CD4-positive, alpha-beta T cell (primary cell): Measurements from ENCODE around the gene MCF2L2. TPM values are rescaled to one million over a fixed set of nuclear protein-coding genes. Genes with fewer than 3 reads are reported as not detected.
A peak's percentile ranks its signal among the peaks of the same experiment; 100 is the strongest.

Experiments
- ATAC-seq: fragments of 200-7000 bp; cut with Tn5 transposase; one replicate; pipeline ENCODE4 v1.10.0; 2022; ENCODE audit warnings: mild to moderate bottlenecking; ENCODE audit not compliant: poor library complexity
- CTCF ChIA-PET: fragments of 350-600 bp; sonication (Branson Sonifier 250); formaldehyde crosslinking; loops from one replicate; lab custom pipeline; 2021; ENCODE audit warnings: antibody characterized with exemption, inconsistent platforms; lab: Charles Lee
- POLR2A ChIA-PET: fragments of 350-600 bp; sonication (Branson Sonifier 250); formaldehyde crosslinking; loops from one replicate; lab custom pipeline; 2021; ENCODE audit warnings: antibody characterized with exemption, inconsistent platforms; lab: Charles Lee
- DNase-seq, 14 experiments: peaks; one replicate each; pipeline ENCODE4 v3.0.0-alpha.2; 2013 to 2020; ENCODE audit warnings: mixed read lengths in 2 of 14
- H3K27ac ChIP-seq, 2 donors: one replicate each; pipeline versions ENCODE4 v1.5.1 to v1.7.0; 2013; ENCODE audit warnings: low read length in 2 of 2, low read depth in 1 of 2, mild to moderate bottlenecking in 1 of 2
- H3K27me3 ChIP-seq, 2 experiments: 1 replicate in 1 of 2; 2 replicates in 1 of 2; pipeline versions ENCODE4 v1.6.1 to v1.7.0; 2013; ENCODE audit warnings: low read length in 2 of 2, control low read depth in 1 of 2, mild to moderate bottlenecking in 1 of 2, moderate library complexity in 1 of 2; ENCODE audit not compliant: insufficient read depth in 2 of 2, control insufficient read depth in 1 of 2
- H3K36me3 ChIP-seq: one replicate; pipeline ENCODE4 v1.6.1; 2013; ENCODE audit warnings: low read length, control low read depth; ENCODE audit not compliant: insufficient read depth
- H3K4me1 ChIP-seq: one replicate; pipeline ENCODE4 v1.6.1; 2013; ENCODE audit warnings: low read length, control low read depth; ENCODE audit not compliant: insufficient read depth
- H3K4me3 ChIP-seq: one replicate; pipeline ENCODE4 v1.5.1; 2013; ENCODE audit warnings: mild to moderate bottlenecking, low read length, moderate library complexity
- H3K9me3 ChIP-seq, 2 experiments: 1 replicate in 1 of 2; 2 replicates in 1 of 2; pipeline versions ENCODE4 v1.6.1 to v1.7.0; 2013; ENCODE audit warnings: low read length in 2 of 2, mild to moderate bottlenecking in 2 of 2, control low read depth in 1 of 2, moderate library complexity in 1 of 2; ENCODE audit not compliant: control insufficient read depth in 1 of 2, insufficient read depth in 1 of 2
- H3K27ac Mint-ChIP-seq: one replicate; pipeline ENCODE4 v1.8.0; 2020; ENCODE audit warnings: mixed read lengths
- H3K27me3 Mint-ChIP-seq: one replicate; pipeline ENCODE4 v1.8.0; 2021; ENCODE audit warnings: mixed read lengths
- H3K36me3 Mint-ChIP-seq: one replicate; pipeline ENCODE4 v1.8.0; 2021; ENCODE audit warnings: low read depth, mixed read lengths
- H3K4me1 Mint-ChIP-seq: one replicate; pipeline ENCODE4 v1.8.0; 2021; ENCODE audit warnings: low read depth, mixed read lengths
- H3K4me3 Mint-ChIP-seq: one replicate; pipeline ENCODE4 v1.8.0; 2020; ENCODE audit warnings: mild to moderate bottlenecking, mixed read lengths
- H3K9me3 Mint-ChIP-seq: one replicate; pipeline ENCODE4 v1.8.0; 2020; ENCODE audit warnings: mixed read lengths
- CTCF ChIP-seq: fragments of 200-600 bp; IDR thresholded peaks from one replicate; pipeline ENCODE4 v1.8.0; 2022; ENCODE audit warnings: antibody characterized with exemption, mild to moderate bottlenecking
- intact Hi-C, 2 experiments: fragments of 100-400 bp; cut with DNase I in 1 of 2; cut with micrococcal nuclease in 1 of 2; formaldehyde crosslinking; loops; one replicate each; pipeline versions ENCODE4 v1.15.1 to v1.9.0; 2023 to 2025; cut with DNase I, micrococcal nuclease
- total RNA-seq, 174 experiments: library from RNA in 2 of 174; stranded (reverse) in 2 of 174; gene quantifications; one replicate each; pipeline ENCODE4 v1.2.3 and lab custom pipeline; 2021 to 2026

The MCF2L2 gene
- total RNA-seq, 2 experiments from 2014 or later = 3.8 to 4.1 TPM

GRCh38 chr3:183253528-183254486 is 174.6 kb downstream of the MCF2L2 start:
- H3K27ac ChIP-seq = no peak overlapping the region
- H3K27ac Mint-ChIP-seq = no peak overlapping the region

GRCh38 chr3:183252973-183253527 is 175.4 kb downstream of the MCF2L2 start, which contains the start of gene B3GNT5:
B3GNT5 (plus strand) TSS chr3:183253253; CDS start chr3:183269799, 16,546 bp downstream.
- intact Hi-C loops = loop anchor here in 1 of 2 experiments (5.0 kb wide), 1 partner anchor 34 kb away; no protein-coding TSS in a partner anchor
- POLR2A ChIA-PET = interaction anchor here (1.7 kb wide), 1 partner anchor 33 kb away, joined by 5 read pairs; no protein-coding TSS in a partner anchor
- Histone ChIP-seq H3K27ac (no peak within 1 kb of the TSS), H3K4me3 (peak within 1 kb of the TSS; percentile 66), H3K9me3 (peaks cover 0 to 8% of the 10 kb centered on the region in 2 experiments), H3K27me3 (peaks cover 16 to 19% of the 10 kb centered on the region in 2 experiments), H3K36me3 (no peaks in the 10 kb centered on the region), H3K4me1 (peaks cover 16% of the 10 kb centered on the region)
- CTCF ChIA-PET = interaction anchor here (2.4 kb wide), 1 partner anchor 129 kb away, joined by 7 read pairs; no protein-coding TSS in a partner anchor
- DNase-seq (peak in 5 of 14 experiments; percentile 25 to 53 (median 49)), ATAC-seq (peak; percentile 40)
- peak within 1 kb of the TSS; percentile 83 for H3K4me3 Mint-ChIP-seq
- H3K36me3 Mint-ChIP-seq = no peaks in the 10 kb centered on the region
- H3K27me3 Mint-ChIP-seq = peaks cover 44% of the 10 kb centered on the region
- no peak for TF ChIP-seq CTCF
- no peak within 1 kb of the TSS for H3K27ac Mint-ChIP-seq
- H3K4me1 Mint-ChIP-seq = peaks cover 9% of the 10 kb centered on the region
- H3K9me3 Mint-ChIP-seq = no peaks in the 10 kb centered on the region

More at GRCh38 chr3:183253528-183254486, 174.6 kb downstream of the MCF2L2 start:
- Mint-ChIP-seq H3K4me1 (peaks cover 9% of the 10 kb centered on the region), H3K4me3 (peak overlapping the region; percentile 65), H3K36me3 (no peaks in the 10 kb centered on the region), H3K27me3 (peaks cover 50% of the 10 kb centered on the region), H3K9me3 (no peaks in the 10 kb centered on the region)
- Histone ChIP-seq H3K27me3 (peaks cover 16 to 26% of the 10 kb centered on the region in 2 experiments), H3K9me3 (peaks cover 0 to 8% of the 10 kb centered on the region in 2 experiments), H3K4me1 (peaks cover 16% of the 10 kb centered on the region), H3K4me3 (peak overlapping the region; percentile 66), H3K36me3 (no peaks in the 10 kb centered on the region)
- POLR2A ChIA-PET = interaction anchor here (1.7 kb wide), 1 partner anchor 32 kb away, joined by 5 read pairs; no protein-coding TSS in a partner anchor
- ATAC-seq (peak; percentile 57), DNase-seq (peak in 5 of 14 experiments; percentile 2 to 53 (median 28))
- intact Hi-C loops = loop anchor here in 1 of 2 experiments (5.0 kb wide), 1 partner anchor 33 kb away; no protein-coding TSS in a partner anchor
- CTCF ChIA-PET = interaction anchor here (2.4 kb wide), 1 partner anchor 129 kb away, joined by 7 read pairs; no protein-coding TSS in a partner anchor
- TF ChIP-seq CTCF = no peak
